Activated CD4-positive, alpha-beta T cell treated with anti-CD3 and anti-CD28 coated beads, Interleukin-2, amount 50 U/mL, for 16 hours (primary cell): ENCODE measurements around the gene CANT1.
"Not testable (repeated sequence)": the region's sequence is repeated elsewhere in the genome, so short reads cannot be mapped to it uniquely, and the experiment has no call there.

Experiments
- DNase-seq: peaks from one replicate; pipeline ENCODE4 v3.0.0-alpha.2; 2020

CANT1 gene

DNA sequence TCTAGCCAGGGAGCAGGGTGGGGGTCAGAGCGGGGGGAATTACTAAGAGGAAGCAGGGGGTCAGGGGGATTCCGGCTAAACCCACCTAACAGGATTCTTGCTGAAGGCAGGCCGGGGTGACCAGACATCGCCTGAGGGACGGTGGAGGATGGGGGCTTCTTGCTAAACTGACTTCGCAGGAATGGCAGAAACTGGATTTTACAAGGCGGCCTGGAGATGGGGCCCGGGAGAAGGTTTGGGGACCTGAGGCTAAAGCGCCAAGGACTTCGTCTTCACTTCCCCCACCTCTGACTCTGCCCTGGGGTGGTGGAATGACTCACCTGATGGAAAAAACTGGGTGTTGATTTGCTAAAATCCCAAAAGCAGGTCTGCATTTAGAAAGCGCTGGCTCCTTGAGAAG lies 53.3 kb downstream of the CANT1 start:
- no peak for DNase-seq

DNA sequence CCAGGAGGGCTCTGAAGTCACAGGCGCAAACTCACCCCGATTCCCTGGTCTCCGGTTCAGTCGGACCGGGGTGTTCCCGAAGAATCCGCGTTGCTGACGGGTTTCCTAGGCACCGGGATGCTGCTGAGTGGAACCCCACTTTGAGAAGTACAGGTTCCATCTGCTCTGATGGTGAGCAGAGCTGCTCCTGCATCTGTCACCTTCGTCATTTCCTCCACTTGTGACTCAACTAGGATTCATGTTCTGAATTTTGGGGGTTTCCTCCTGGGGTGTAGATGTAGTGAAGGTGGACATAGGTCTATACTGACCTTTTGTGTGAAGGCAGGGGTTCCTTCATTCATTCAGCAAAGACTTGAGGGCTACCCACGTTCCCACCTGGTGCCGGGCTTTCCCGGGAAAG lies 54.9 kb downstream of the CANT1 start:
- DNase-seq: peak; percentile 35

DNA sequence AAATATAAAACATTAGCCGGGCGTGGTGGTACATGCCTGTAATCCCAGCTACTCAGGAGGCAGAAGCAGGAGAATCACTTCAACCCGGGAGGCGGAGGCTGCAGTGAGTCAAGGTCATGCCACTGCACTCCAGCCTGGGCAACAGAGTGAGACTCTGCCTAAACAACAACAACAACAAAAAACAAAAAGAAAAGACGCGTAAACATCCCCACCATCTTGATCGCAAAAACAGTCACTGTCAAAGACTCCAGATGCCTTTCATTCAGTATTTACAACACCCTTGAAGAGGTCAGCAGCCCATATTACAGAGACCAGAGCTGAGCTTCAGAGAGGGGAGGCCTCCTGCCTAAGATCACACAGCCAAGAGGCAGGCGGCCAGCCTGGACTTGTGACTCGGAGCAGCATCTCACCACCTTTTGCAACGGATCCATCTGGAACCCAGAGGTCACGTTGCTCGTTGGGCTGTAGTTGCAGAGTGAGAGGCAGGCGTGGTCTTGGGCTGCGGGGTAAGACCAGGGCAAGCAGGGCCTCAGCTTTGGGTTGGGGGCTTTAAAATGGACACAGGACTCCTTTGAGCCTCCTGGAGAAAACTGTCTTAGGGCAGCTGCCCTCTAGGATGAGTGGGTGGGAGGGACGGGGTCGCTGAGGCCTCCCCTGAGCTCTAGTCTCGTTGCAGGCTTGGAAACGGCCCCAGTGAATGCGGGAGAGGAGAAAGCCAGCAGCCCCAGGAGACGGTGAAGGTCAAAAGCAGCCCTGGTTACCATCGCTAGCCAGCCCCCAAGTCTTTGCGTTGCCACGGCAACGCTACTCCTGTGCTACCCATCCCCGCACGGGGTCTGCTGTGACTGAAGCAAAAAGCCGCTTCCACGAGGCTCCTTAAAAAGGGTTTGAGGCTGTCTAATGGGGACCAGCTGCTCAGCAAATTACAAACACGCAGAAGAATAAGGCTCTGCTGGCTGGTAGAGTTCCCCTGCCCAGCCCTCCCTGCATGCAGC lies 55.9 kb downstream of the CANT1 start:
- no peak for DNase-seq

DNA sequence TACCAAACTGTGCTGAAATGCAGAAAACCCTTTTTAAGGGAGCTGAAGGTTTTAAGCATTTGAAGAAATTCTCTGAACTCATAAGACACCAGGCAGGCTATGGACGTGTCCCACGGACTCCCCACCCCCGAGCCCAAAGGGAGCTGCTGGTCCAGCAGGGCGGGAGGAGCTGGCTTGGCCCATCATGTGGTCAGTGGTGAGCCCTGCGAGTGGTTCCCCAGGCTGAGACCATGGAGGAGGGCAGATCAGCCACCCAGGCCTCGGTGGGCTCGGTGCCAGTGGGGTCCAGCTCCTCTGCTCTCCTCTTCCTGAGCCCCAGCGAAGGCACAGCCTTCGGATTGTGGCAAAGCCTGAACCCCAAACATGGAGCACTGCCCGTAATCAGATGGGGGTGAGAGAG lies 56.9 kb downstream of the CANT1 start:
- no peak for DNase-seq

DNA sequence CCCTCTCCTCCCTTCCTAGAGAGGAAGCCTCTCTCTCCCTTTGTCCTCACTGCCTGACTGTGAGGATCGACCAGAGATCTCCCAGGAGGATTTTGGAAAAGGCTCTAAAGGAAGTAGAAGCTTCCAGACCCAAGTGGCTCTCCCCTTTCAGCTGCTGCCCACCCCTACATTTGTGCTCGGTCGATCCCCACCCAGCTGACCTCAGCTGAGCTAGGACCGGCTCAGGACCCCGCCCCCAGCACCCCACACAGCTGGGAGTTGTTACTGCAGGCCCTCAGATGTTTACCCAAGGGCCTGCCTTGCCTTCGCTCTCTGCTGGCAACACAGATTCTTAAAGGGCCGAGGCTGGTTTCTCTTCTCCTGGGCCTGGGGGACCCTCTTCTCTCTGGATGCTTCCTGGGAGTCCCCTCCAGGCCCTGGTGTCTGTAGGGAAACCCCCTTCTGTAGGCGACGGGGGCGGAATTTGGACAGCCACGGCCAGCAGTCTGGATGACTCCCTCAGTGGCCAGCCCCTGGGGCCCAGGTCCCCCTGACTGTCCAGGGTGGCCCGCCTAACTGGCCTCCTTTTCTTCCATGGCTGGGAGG lies 57.5 kb downstream of the CANT1 start:
- no peak for DNase-seq

DNA sequence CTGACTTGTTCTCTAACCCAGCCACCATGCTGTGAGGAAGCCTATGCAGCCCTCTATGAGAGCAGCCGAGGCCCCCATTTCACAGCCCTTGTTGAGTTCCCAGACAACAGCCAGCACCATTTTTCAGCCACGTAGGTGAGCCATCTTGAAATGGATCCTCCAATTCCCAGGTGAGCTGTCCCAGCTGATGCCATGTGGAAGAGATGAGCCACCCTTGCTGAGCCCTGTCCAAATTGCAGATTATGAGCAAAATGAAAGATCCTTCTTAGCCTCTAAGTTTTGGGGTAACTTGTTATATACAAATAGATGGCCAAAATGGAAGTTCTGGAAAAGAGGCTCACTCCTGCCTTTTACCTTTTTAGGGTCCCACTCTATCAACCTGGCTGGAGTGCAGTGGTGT lies 58.7 kb downstream of the CANT1 start:
- DNase-seq: no peak

DNA sequence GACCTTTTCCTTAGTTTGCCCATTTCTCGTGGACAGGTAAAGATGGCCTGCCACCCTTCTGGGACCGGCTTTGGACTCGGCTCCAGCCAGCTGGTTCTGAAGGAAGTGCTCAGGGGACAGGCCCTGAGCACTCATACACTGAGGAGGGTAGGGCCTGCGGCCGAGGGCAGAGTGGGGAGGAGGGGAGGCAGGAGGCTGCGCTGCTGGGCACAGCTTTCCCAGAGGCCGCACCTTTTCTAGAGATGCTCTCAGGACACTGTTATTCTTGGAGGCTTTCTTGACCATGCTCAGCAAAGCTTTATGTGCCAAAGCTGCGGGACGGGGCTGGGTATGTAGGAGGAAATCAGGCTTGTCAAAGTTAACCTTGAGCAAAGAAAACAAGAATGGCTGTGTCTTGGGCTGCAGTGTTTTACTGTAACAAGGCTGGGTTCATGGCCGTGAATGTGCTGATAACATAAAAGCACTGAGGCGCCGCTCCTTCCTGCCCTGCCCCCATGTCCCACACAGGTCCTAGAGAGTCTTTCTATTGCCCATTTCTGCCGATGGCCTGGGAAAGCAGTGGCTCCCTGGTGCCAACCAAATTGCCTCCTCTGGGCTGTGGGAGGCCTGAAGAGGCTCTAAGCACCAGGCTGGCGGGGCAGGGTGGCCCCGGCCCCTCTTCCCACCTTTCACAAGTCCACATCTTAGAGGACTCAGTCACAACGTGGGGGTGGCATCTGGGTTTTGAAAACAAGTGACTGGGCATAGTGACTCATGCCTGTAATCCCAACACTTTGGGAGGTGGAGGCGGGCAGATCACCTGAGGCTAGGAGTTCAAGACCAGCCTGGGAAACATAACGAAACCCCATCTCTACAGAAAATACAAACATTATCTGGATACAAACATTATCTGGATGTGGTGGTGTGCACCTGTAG lies 62.1 kb downstream of the CANT1 start:
- DNase-seq: no peak

DNA sequence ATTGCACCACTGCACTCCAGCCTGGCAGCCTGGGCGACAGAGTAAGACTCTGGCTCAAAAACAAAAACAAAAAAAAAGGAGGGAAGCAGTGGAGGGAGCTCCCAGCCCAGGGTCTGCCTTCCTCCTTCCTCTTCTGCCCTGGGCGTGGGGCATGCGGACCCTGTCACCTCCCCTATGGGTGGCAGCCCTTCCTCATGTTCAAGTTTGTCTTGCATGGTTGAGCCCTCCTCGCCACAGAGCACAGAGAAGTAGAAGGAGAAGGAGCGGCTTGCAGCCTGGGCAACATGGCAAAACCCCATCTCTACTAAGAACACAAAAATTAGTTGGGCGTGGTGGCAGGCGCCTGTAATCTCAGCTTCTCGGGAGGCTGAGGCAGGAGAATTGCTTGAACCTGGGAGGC lies 62.9 kb downstream of the CANT1 start:
- DNase-seq: no peak

DNA sequence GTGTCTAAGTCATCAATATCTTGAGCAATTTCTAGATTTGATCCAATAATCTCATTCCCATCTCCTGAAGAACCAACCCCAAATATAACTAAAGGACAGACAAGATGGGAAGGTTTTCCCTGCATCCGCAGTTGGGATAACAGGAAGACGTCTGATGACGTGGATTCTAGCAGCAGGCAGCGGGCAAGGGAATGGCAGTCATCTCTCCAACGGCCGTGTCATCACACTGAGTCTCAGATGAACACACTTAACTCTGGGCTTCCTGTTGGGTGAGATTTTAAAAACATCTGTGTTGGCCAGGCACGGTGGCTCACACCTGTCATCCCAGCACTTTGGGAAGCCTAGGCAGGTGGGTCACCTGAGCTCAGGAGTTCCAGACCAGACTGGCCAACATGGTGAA lies 63.4 kb downstream of the CANT1 start:
- DNase-seq: no peak

DNA sequence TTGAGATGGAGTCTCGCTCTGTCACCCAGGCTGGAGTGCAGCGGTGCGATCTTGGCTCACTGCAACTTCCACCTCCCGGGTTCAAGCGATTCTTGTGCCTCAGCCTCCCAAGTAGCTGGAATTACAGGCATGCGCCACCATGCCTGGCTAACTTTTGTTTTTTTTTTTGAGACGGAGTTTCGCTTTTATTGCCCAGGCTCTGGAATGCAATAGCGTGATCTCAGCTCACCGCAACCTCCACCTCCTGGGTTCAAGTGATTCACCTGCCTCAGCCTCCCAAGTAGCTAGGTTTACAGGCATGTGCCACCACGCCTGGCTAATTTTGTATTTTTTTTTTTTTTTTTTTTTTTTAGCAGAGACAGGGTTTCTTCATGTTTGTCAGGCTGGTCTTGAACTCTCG lies 64.1 kb downstream of the CANT1 start:
- DNase-seq: not testable (repeated sequence)

DNA sequence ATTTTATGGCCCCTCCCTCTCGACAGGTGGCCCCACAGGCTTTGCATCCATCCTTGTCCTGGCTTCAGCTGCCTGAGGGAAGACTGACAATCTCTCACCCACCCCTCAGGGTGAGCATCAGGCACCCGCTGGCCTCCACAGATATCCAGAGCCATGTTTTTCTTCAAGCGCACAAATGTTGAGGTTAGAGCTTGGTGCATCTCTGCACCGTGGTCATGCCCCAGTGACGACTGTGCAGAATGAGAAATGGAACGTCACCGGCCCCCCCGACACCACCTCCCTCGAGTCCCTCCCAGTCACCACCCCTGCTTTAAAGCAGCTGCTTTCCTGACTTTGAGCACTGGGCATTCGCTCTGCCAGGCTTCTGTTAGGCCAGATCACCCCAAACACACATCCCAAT lies 64.6 kb downstream of the CANT1 start:
- DNase-seq: no peak

DNA sequence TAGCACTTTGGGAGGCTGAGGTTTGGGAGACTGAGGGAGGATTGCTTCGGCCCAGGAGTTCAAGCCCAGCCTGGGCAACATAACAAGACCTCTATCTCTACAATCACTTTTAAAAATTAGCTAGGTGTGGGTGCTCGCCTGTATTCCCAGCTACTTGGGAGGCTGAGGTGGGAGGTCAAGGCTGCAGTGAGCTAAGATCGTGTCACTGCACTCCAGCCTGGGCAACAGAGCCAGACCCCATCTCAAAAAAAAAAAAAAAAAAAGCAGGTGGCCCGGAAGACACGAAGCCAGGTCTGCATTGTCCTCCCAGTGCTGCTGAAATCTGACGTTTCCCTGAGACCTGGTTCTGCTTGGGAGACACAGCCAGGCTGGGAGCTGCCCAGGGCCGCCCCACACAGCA lies 65.5 kb downstream of the CANT1 start:
- no peak for DNase-seq
